ENCODE measurements around the gene COASY.

GRCh38 chr17:42612013-42612412, 50.1 kb downstream of the COASY start:
- TF ChIP-seq, protein P1, sequence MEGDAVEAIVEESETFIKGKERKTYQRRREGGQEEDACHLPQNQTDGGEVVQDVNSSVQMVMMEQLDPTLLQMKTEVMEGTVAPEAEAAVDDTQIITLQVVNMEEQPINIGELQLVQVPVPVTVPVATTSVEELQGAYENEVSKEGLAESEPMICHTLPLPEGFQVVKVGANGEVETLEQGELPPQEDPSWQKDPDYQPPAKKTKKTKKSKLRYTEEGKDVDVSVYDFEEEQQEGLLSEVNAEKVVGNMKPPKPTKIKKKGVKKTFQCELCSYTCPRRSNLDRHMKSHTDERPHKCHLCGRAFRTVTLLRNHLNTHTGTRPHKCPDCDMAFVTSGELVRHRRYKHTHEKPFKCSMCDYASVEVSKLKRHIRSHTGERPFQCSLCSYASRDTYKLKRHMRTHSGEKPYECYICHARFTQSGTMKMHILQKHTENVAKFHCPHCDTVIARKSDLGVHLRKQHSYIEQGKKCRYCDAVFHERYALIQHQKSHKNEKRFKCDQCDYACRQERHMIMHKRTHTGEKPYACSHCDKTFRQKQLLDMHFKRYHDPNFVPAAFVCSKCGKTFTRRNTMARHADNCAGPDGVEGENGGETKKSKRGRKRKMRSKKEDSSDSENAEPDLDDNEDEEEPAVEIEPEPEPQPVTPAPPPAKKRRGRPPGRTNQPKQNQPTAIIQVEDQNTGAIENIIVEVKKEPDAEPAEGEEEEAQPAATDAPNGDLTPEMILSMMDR (IDR thresholded peaks at IDR 0.05; ENCODE audit: insufficient read depth, low read length, poor library complexity, severe bottlenecking) = no peak
- no peak for TF ChIP-seq EZH2phosphoT487 (conservative IDR thresholded peaks at IDR 0.05; ENCODE audit: low read length)
